OCI-M2 (cell line): ENCODE measurements around the gene PIGW.

Experiments used
- DNase-seq: peaks from one replicate; lab custom pipeline; 2025; ENCODE audit not compliant: unreplicated experiment; lab: John Stamatoyannopoulos, UW

PIGW gene

DNA sequence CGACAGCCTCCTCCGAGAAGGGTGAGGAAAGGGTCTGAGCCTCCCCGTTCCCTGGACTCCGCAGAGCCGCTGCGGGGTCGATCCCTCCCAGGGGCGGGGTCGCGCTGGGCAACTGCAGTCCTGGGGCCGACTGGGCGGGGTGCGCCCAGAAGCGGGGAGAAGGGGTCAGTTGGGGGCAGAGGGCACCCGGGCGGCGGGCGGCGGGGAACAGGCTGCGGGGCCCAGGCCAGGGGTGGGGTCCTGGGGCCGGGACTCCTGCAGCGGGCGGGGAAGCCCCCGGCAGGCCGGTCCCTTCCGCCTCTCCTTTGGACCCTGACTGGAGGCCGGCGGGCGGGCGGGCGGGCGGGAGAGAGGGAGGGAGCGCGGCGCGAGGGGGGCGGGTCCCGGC is 10.3 kb downstream of the PIGW start:
- no peak for DNase-seq

GRCh38 chr17:36545465-36546417 is 11.0 kb downstream of the PIGW start:
- no peak for DNase-seq

- DNase-seq, result no peak
These were observed 11.8 kb downstream of the PIGW start for GRCh38 chr17:36546418-36547093.

DNA sequence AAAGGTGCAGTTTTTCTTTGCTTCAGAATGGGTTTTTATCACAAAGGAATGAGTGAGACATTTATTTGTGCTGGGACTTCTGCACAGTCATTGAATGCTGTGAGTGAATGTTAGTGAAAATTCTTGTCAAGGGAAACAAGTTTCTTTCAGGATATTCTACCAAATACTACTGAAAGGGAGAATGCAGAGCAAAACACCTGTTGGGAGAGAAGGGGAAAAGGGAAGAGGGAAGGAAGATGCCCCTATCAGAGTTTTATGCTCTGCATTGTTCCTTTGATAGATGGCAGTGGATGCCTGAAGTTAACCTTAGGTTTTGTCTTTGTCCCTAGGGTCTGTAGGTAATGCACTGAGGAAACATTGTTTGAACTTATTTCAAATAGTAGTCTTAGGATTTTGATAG is 13.0 kb downstream of the PIGW start:
- no peak for DNase-seq

GRCh38 chr17:36550491-36551417 is 16.0 kb downstream of the PIGW start:
- no peak for DNase-seq

DNA sequence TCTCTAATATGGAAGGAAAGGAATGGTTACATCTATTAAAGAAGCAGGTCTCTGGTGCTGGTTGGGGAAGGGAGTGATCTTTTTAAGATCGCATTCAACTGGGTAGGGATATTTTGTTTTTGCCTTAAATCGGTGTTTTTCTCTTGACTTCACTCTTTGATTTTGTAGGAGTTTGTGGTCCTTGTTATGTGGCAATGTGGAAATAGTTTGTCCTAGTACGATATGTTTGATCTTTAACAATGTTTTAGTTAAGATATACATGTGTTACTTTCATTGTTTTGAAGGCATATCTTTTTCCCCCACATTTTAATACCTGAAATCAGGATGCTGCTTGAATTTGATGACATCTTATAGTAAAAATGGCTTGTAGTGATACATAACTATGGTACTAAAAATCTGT is 18.7 kb downstream of the PIGW start:
- DNase-seq, result no peak

- DNase-seq, result no peak
These were observed 31.3 kb downstream of the PIGW start for GRCh38 chr17:36566081-36566480.

DNA sequence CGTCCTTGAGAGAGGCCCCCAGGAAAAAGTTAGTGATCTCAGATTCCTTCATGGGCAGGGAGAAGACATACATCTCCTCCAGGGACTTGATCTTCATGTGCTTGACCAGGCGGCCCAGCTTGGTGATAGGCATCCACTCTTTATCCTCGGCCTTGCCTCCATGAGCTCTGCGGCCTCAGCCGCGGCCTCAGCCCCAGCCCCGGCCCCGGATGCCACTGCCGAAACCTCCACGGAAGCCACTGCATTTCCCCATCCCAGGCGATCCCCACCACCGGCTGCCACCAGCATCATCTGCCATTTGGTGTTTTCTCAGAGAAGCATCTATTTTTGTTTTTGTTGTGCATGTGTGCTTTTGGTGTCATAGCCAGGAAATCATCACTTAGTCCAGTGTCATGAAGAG is 40.2 kb downstream of the PIGW start:
- no peak for DNase-seq

GRCh38 chr17:36576793-36577192 is 42.0 kb downstream of the PIGW start:
- DNase-seq, result no peak

DNA sequence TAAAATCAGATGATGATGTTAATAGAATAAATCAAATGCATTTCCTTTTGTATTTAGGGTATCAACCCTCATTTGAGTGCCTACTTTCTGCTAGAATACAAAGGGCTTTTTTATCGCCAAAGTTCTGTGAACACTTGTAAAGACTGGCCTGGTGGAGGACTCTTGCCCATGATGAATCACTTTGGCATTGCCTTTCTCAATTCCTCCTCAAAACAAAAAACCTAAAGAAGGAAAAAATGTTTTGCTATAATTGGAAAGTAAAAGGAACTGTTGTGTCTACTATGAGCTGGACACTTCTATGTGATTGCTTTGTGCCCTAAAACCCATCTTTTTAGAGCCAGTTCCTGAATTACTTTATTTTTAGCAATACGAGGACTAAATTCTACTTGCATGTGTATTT is 43.9 kb downstream of the PIGW start:
- no peak for DNase-seq

GRCh38 chr17:36583787-36584186 is 49.0 kb downstream of the PIGW start:
- DNase-seq, result no peak

GRCh38 chr17:36586138-36586537 is 51.4 kb downstream of the PIGW start:
- no peak for DNase-seq
